NCI-H2171 treated with DMSO at 0.1 percent for 48 hours (cell line): ENCODE data around the gene LRCH4.

Experiments used
- DNase-seq: peaks from one replicate; lab custom pipeline; 2025; lab: John Stamatoyannopoulos, UW

The LRCH4 gene

GRCh38 chr7:100585511-100586265 is at the start of gene LRCH4:
Gene LRCH4, minus strand, starts transcription at chr7:100586129. Its CDS starts 29 bp downstream, at chr7:100586100.
- peak; percentile 58 for DNase-seq

- DNase-seq: peak; percentile 71
Observed at GRCh38 chr7:100632951-100633717, 47.2 kb upstream of the LRCH4 start.

GRCh38 chr7:100630066-100630465 is 44.1 kb upstream of the LRCH4 start:
- DNase-seq: no peak

- DNase-seq: no peak
Observed at GRCh38 chr7:100629117-100629716, 43.3 kb upstream of the LRCH4 start.

GRCh38 chr7:100627238-100627549 is 41.3 kb upstream of the LRCH4 start:
- no peak for DNase-seq

GRCh38 chr7:100626530-100627237 is 40.8 kb upstream of the LRCH4 start:
- DNase-seq: no peak

- no peak for DNase-seq
Observed at GRCh38 chr7:100626055-100626454, 40.1 kb upstream of the LRCH4 start.

- no peak for DNase-seq
Observed at GRCh38 chr7:100623951-100624824, 38.3 kb upstream of the LRCH4 start.

- no peak for DNase-seq
Observed at GRCh38 chr7:100621554-100621953, 35.6 kb upstream of the LRCH4 start.

- no peak for DNase-seq
Observed at GRCh38 chr7:100620804-100621203, 34.9 kb upstream of the LRCH4 start.

- no peak for DNase-seq
Observed at GRCh38 chr7:100620239-100620638, 34.3 kb upstream of the LRCH4 start.

- DNase-seq: no peak
Observed at GRCh38 chr7:100614308-100614861, 28.5 kb upstream of the LRCH4 start.

- DNase-seq: no peak
Observed at GRCh38 chr7:100613412-100614175, 27.7 kb upstream of the LRCH4 start.

- no peak for DNase-seq
Observed at GRCh38 chr7:100612730-100613390, 26.9 kb upstream of the LRCH4 start.

- DNase-seq: peak; percentile 99
Observed at GRCh38 chr7:100611983-100612729, 26.2 kb upstream of the LRCH4 start, which contains the start of gene MOSPD3. Gene MOSPD3, plus strand, starts transcription at chr7:100612540. Its CDS starts 252 bp downstream, at chr7:100612792.

GRCh38 chr7:100609958-100610357 is 24.0 kb upstream of the LRCH4 start:
- no peak for DNase-seq

- no peak for DNase-seq
Observed at GRCh38 chr7:100607111-100607510, 21.2 kb upstream of the LRCH4 start.

GRCh38 chr7:100606313-100606712 is 20.4 kb upstream of the LRCH4 start:
- DNase-seq: no peak
